HG02981 (cell line): Measurements from ENCODE around the gene CYP21A2.

Source experiments
- ATAC-seq: cut with Tn5 transposase; IDR thresholded peaks from one replicate; pipeline ENCODE4 v1.9.1; 2021; ENCODE audit warnings: mild to moderate bottlenecking, moderate library complexity; ENCODE audit not compliant: unreplicated experiment

Gene CYP21A2

DNA sequence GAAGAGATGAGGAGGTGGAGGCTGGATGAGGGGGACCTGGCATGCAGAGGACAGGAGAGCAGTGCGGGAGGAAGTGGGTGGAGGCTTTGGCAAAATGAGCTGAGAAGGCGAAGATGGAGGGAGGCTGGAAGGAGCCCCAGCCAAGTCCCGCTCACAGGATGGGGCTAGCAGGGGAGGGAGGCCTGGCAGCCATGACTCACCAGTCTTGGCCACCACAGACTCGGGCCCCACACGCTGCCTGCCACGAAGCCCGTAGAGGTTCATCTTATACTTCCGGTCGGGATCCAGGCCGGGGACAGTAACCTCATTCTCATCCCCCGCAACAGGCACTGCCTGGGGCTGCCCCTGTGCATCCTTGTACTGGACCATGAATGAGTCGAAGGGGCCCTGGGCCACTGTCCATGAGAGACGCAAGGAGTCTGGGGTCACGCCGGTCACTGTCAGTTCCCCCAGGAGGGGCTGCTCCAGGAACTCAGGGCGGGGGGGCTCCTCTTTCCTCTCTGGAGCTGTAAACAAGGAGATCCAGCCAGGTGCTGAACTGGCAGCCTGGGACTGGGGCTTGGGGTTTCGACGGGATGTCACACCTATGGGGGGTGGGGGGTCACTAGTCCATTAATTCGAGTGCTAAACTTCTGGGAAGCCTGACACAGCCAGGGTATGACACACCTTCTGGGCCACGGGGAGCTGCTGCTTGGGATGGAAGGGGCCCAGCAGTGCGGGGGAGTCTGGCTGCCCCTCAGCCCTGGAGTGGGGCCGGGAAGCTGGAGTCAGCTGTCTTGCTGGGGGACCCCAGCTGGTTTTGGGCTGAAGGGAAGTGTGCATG, 43.2 kb downstream of the CYP21A2 start:
- no peak for ATAC-seq

DNA sequence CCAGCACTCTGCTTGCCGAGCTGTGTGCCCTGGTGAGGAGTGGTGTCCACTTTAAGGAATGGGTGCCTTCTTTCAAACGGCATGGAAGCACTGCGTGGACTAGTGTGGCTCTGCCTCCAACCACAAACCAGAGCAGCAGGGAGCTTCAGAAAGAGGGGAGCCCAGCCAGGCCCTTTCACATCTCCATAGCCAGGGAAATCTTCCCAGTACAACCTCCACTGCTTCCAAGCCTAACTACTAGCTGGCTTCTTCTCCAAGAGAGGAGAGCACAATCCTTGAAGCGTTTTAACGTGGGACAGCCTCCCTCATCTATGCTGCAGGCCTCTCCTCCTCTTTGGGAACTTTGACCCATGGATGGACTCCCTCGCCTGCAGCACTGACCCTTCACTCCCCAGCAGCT, 44.3 kb downstream of the CYP21A2 start:
- ATAC-seq: no peak

DNA sequence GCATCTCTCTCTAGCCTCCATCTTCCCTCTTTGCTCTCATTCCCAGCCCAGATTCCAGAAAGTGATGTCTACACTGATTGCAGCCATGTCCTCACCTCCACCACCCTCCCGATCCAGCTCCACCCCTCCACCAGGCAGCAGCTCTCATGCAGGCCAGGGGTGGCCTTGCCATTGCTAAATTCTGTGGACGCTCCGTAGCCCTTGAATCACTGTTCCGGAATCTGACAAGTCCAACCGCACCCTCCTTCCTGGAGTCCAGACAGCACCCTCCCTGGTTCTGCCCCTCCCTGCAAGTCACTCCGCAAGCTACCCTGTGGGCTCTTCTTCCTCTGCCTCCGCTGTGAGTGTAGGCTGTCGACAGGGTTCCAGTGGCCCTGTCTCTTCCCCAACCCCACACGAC, 44.7 kb downstream of the CYP21A2 start:
- no peak for ATAC-seq

DNA sequence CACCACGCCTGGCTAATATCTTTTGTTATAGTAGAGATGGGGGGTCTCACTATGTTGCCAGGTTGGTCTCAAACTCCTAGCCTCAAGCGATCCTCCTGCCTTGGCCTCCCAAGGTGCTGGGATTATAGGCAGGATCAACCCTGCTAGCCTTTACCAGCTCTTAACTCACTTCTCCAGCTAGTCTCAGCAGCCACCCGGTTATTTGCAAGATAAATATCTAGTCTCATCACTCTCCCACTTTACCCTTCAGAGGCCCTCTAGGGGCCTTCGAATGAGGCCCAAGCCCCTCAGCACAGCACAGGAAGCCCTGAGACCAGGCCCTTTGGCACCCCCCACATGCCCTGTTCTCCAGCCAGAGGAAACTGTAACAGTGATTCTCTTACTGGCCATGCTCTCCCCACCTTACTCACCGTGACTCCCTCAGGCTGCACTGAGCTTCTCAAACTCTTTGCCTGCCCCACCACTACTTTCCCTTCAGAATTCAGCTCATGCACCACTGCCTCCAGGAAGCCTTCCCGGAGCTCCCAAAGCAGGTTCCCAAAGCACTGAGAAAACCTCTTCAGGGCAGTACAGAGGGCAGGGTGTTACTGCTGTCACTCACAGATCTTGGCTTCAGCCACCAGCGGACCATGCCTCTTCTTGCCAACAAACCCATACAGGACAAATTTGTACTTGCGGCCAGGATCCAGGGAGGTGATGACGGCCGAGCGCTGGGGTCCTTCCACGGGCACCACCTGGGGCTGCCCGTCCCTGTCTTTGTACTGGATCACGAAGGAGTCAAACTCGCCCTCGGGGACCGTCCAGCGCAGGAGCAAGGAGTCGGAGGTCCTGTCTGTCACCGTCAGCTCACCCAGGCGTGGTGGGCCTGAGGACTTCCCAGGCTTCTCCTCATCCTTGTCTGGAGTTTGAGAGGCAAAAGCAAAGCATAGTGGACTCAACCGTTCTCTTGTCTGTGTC, 45.9 kb downstream of the CYP21A2 start:
- no peak for ATAC-seq

DNA sequence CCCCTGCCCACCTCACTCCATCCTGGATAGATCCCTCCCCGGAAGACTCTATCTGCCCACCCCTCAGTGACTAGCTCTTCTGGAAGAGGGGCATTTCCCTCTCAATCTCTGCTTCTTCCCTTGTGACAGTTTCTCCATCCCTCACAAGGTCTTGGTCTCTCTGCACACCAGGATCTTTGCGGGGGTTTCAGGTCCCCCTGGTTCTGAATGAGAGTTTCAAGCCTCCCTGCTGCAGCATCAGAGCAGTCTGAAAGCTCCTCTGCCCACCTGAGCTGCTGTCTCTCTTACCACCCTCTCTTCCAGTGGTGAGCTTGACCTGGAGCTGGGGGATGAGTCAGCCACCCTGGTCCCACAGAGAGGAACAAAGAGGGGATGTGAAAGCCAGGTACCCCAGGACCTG, 46.6 kb downstream of the CYP21A2 start:
- no peak for ATAC-seq

DNA sequence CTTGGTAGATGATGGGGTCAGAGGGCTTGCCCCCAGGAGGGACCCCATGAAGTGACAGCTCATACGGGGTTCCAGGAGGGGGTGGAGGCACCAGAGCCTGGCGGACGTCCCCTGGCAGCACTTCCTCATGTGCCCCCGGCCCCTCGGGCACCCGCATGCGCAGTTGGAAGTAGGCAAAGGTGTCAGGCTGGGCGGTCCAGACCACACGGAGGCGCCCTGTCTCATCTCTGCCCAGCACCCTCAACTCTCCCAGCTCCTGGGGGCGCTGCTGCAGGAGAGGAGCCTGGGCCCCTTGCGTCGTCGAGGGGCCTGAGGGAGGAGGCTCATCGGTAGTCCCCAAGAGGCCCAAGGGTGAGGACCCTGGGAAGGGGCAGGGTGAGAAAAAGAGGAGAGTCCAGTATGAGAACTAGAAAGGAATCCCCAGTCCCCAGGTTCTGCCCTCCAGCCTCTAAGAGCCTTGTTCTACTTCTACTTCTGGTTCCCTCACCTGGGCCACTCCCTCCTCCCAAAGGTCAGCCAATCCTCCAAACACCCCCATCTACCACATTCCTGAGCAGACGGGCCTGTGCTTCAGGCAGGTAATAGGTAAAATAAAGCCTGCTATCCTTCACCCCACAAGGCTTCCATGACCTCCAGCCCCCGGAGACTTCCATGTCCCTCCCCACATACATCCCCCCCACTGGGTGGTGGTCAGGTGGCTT, 47.7 kb downstream of the CYP21A2 start:
- ATAC-seq: no peak

DNA sequence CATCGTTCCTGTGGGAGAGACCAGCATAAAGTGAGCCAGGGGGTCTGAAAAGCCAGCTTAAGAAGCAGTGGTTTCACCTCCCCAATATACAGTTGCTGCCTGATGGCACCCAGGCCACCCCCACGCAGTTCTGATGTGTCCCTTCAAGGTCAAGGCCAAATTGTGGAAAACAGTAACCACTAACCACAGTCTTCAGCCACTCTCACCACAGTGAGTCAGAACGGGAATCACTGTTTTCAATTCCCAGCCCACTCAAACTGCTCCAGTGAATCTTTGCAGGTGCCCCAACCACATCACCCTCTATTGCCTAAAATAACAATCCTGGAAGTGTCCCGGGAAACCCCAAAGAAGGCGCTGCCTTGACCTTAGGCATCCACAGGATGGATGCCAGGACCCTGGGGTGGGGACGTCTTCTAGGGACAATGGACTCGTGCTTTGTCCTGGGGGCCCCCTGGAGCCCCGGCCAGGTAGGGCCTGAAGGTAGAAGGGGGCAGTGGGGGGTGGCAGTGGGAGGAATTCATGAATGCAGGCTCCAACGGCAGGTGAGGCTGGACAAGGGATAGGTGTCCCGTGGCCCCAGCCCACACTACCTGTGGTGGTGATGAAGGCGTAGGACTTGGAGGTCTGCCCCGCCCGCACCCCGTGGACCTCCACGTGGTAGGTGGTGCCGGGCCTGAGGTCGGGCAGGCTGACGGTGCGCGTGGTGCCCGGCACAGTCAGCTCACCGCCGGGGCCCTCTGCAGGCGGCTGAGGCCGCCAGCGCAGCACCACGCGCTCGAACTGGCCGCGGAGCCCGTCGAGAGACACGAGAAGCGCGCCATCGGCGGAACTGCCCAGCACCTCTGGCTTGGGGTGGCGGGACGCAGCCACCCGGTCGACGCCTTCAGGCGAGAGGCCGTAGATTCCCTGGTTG, 48.7 kb downstream of the CYP21A2 start:
- no peak for ATAC-seq

DNA sequence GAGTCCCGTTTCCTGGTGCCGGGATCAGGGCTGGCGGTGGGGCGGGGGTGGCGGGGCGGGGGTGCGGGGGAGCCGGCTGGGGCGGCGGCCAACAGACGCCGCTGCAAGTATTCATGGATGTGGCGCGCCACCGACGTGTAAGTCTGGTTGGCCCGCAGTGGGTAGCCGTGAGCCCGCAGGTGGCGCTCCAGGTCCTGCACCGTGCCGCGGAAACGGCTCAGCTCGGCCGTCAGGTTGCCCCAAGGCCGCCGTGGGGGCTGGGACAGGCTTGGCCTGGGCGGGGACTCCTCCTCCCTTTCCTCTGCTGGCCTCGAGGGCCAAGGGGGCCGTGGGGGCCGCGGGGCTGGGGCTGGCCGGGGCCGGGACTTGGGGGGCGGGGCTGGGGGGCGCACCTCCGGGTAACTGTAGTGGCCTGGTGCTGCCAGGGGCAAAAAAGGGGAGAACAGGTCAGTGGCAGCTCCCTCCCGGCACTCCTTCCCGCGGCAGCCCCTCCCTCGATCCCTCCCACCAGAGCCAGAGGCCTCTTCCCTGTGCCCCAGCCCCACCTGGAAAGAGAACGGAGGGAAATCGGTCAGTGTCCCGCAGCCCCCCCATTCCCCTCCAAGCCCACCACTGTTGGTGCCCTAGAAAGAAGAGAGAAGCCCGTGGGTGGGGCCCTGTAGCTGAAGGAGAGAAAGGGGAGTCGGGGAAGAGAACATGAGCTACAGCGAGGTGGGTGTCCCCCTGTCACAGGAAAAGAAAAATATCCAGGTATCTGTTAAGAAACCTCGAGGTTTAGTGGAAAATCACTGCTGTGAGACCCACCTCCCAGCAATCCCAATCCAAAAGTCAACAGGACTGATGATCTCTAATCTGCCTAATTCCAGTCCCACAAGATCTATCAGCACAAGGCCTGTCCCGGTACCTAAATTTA, 49.6 kb downstream of the CYP21A2 start:
- ATAC-seq: no peak

DNA sequence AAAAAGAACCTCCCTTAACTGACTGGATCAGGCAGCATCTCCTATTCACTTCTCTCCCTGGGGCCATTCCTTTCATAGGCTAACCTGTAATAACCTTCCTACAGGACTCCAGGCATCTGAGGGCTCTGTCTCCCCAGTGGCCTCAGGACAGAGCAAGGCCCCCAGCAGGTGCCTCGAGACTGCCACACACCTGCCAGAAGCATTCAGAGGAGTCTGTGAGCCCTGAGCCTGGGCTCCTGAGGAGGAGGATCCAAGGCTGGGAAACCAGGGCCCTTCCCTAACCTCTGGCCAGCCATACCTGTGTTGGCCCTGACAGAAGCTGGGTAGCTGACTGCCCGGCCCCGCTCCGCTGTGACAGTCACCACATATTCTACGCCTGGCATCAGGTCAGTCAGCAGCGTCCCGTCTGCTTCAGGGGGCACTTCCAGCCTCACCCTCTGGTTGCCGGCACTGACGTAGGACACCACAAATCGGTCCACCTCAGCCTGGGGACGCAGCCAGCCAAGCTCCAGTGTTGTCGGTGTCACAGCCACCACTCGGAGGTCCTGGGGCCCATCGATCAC, 50.4 kb downstream of the CYP21A2 start:
- no peak for ATAC-seq

DNA sequence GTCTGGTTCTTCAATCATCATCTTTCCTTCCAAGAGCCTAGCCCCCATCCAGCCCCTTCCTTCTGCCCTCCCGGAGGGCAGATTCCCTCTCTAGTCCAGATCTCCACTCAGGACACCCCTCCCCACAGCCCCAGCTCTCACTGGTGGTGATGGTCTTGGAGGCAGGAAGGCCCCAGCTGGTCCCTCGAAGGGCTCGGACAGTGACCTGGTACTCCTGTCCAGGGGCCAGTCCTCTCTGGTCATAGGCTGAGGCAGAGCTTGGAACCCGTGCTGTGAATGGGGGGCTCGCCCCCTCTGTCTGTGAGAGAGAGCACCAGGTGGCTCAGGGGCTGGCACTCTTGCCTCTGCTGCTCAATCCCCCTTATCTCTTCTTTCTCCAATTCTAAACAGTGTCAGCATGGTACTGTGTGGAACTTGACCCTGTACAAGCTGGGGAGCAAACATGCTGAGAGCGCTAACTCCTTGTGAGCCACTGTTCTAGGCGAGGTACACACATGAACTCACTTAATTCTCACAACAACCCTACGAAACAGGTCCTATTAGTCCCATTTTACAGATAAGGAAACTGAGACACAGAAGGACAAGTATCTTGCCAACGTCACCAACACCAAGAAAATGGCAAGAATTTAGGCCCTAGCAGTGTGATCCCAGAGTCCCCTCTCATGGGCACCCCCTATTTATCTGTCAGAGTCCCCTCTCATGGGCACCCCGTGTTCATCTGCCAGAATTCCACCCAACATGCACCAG, 51.0 kb downstream of the CYP21A2 start:
- no peak for ATAC-seq
